Measurements from ENCODE around the gene AQP2. TPM values are rescaled to one million over a fixed set of nuclear protein-coding genes. Genes with fewer than 3 reads are reported as not detected.

The AQP2 gene
- total RNA-seq, 6 experiments from 2014 or later: not detected

GRCh38 chr12:49975318-49975761 lies 24.8 kb downstream of the AQP2 start:
- Mint-ChIP-seq H3K36me3 (ENCODE audit: low read depth) (no peaks in the 10 kb centered on the region), H3K27me3 (ENCODE audit: insufficient read depth) (peaks cover 4% of the 10 kb centered on the region), H3K4me1 (ENCODE audit: low read depth) (no peaks in the 10 kb centered on the region), H3K9me3 (no peaks in the 10 kb centered on the region), H3K4me3 (no peak overlapping the region), H3K27ac (no peak overlapping the region)
- no peak for TF ChIP-seq CTCF (IDR thresholded peaks at IDR 0.05)
- no peak for DNase-seq

GRCh38 chr12:49976557-49976956 lies 26.0 kb downstream of the AQP2 start:
- Mint-ChIP-seq H3K9me3 (no peaks in the 10 kb centered on the region), H3K4me1 (ENCODE audit: low read depth) (no peaks in the 10 kb centered on the region), H3K36me3 (ENCODE audit: low read depth) (no peaks in the 10 kb centered on the region), H3K27ac (no peak overlapping the region), H3K4me3 (no peak overlapping the region), H3K27me3 (ENCODE audit: insufficient read depth) (peaks cover 4% of the 10 kb centered on the region)
- DNase-seq: no peak
- TF ChIP-seq CTCF (IDR thresholded peaks at IDR 0.05): no peak

- H3K9me3 Mint-ChIP-seq: no peaks in the 10 kb centered on the region
- no peaks in the 10 kb centered on the region; the same call in 1 of the 2 replicates for H3K27me3 Mint-ChIP-seq (ENCODE audit: insufficient read depth)
- TF ChIP-seq CTCF (IDR thresholded peaks at IDR 0.05): no peak
- no peak for DNase-seq
- no peak overlapping the region for H3K27ac Mint-ChIP-seq
- no peaks in the 10 kb centered on the region for H3K36me3 Mint-ChIP-seq (ENCODE audit: low read depth)
- H3K4me3 Mint-ChIP-seq: no peak overlapping the region
- peaks cover 11% of the 10 kb centered on the region for H3K4me1 Mint-ChIP-seq (ENCODE audit: low read depth)
These were observed 27.6 kb downstream of the AQP2 start for GRCh38 chr12:49978125-49978524.

- no peak overlapping the region for H3K27ac Mint-ChIP-seq
- TF ChIP-seq CTCF (IDR thresholded peaks at IDR 0.05): no peak
- H3K27me3 Mint-ChIP-seq (ENCODE audit: insufficient read depth): no peaks in the 10 kb centered on the region; the same call in 1 of the 2 replicates
- no peaks in the 10 kb centered on the region for H3K36me3 Mint-ChIP-seq (ENCODE audit: low read depth)
- peaks cover 20% of the 10 kb centered on the region for H3K4me1 Mint-ChIP-seq (ENCODE audit: low read depth)
- H3K4me3 Mint-ChIP-seq: no peak overlapping the region
- no peak for DNase-seq
- H3K9me3 Mint-ChIP-seq: no peaks in the 10 kb centered on the region
These were observed 28.6 kb downstream of the AQP2 start for GRCh38 chr12:49979016-49979586.

- DNase-seq: no peak
- Mint-ChIP-seq H3K9me3 (no peaks in the 10 kb centered on the region), H3K4me3 (no peak overlapping the region), H3K36me3 (ENCODE audit: low read depth) (no peaks in the 10 kb centered on the region), H3K27ac (no peak overlapping the region), H3K27me3 (ENCODE audit: insufficient read depth) (no peaks in the 10 kb centered on the region), H3K4me1 (ENCODE audit: low read depth) (peaks cover 27% of the 10 kb centered on the region)
- TF ChIP-seq CTCF (IDR thresholded peaks at IDR 0.05): no peak
These were observed 29.3 kb downstream of the AQP2 start for GRCh38 chr12:49979791-49980190.
